HepG2 (cell line): ENCODE results near the gene GSG1.

Experiments used
- CTCF ChIP-seq: sonication (generic); formaldehyde crosslinking; IDR thresholded peaks from 2 replicates; pipeline ENCODE4 v1.5.0; 2020; ENCODE audit warnings: mild to moderate bottlenecking, missing genetic modification reagents, moderate library complexity
- TAF1 ChIP-seq: sonication (generic); formaldehyde crosslinking; IDR thresholded peaks from 2 replicates; pipeline ENCODE4 v1.4.0; 2020; ENCODE audit warnings: missing genetic modification reagents
- YY1 ChIP-seq: IDR thresholded peaks from 2 replicates; pipeline ENCODE4 v1.6.1; 2011; ENCODE audit warnings: low read length, low read depth, moderate library complexity, mild to moderate bottlenecking; ENCODE audit not compliant: insufficient read depth, insufficient replicate concordance
- TF ChIP-seq, protein P1 (sequence below), 2 experiments: IDR thresholded peaks; 2 replicates each; pipeline ENCODE4 v1.6.1; 2011 to 2012; ENCODE audit warnings: low read length in 2 of 2, borderline replicate concordance in 1 of 2, low read depth in 1 of 2, mild to moderate bottlenecking in 1 of 2, moderate library complexity in 1 of 2

- TF ChIP-seq, protein P1, sequence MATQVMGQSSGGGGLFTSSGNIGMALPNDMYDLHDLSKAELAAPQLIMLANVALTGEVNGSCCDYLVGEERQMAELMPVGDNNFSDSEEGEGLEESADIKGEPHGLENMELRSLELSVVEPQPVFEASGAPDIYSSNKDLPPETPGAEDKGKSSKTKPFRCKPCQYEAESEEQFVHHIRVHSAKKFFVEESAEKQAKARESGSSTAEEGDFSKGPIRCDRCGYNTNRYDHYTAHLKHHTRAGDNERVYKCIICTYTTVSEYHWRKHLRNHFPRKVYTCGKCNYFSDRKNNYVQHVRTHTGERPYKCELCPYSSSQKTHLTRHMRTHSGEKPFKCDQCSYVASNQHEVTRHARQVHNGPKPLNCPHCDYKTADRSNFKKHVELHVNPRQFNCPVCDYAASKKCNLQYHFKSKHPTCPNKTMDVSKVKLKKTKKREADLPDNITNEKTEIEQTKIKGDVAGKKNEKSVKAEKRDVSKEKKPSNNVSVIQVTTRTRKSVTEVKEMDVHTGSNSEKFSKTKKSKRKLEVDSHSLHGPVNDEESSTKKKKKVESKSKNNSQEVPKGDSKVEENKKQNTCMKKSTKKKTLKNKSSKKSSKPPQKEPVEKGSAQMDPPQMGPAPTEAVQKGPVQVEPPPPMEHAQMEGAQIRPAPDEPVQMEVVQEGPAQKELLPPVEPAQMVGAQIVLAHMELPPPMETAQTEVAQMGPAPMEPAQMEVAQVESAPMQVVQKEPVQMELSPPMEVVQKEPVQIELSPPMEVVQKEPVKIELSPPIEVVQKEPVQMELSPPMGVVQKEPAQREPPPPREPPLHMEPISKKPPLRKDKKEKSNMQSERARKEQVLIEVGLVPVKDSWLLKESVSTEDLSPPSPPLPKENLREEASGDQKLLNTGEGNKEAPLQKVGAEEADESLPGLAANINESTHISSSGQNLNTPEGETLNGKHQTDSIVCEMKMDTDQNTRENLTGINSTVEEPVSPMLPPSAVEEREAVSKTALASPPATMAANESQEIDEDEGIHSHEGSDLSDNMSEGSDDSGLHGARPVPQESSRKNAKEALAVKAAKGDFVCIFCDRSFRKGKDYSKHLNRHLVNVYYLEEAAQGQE (IDR thresholded peaks at IDR 0.05; ENCODE audit: borderline replicate concordance in 1 of 2, low read depth in 1 of 2, low read length in 2 of 2) = no peak
- TF ChIP-seq YY1 (no peak), CTCF (no peak), TAF1 (no peak)
Observed at GRCh38 chr12:13088496-13088895, 15.0 kb downstream of the GSG1 start.
